ENCODE data around the gene LVRN.

LVRN gene

GRCh38 chr5:116025866-116026265, 63.6 kb downstream of the LVRN start:
- peak; percentile 9 for DNase-seq (ENCODE audit: low read depth)

- peak; percentile 78 for DNase-seq (ENCODE audit: low read depth)
These were observed 69.8 kb downstream of the LVRN start, which contains the start of gene ARL14EPL for GRCh38 chr5:116032094-116032517. TSS of gene ARL14EPL (plus strand) at chr5:116032472. CDS start at chr5:116051466, 18,994 bp downstream.

- DNase-seq (ENCODE audit: low read depth), result no peak
These were observed 70.7 kb downstream of the LVRN start for GRCh38 chr5:116032991-116033390.

GRCh38 chr5:116035123-116035522, 72.8 kb downstream of the LVRN start:
- no peak for DNase-seq (ENCODE audit: low read depth)

- no peak for DNase-seq (ENCODE audit: low read depth)
These were observed 75.1 kb downstream of the LVRN start for GRCh38 chr5:116037236-116037822.

- DNase-seq (ENCODE audit: low read depth), result no peak
These were observed 76.5 kb downstream of the LVRN start for GRCh38 chr5:116038817-116039216.

GRCh38 chr5:116042375-116042774, 80.1 kb downstream of the LVRN start:
- no peak for DNase-seq (ENCODE audit: low read depth)

GRCh38 chr5:116044073-116044472, 81.8 kb downstream of the LVRN start:
- no peak for DNase-seq (ENCODE audit: low read depth)

GRCh38 chr5:116045821-116046220, 83.5 kb downstream of the LVRN start:
- no peak for DNase-seq (ENCODE audit: low read depth)

GRCh38 chr5:116046261-116046660, 84.0 kb downstream of the LVRN start:
- DNase-seq (ENCODE audit: low read depth), result no peak

- DNase-seq (ENCODE audit: low read depth), result peak; percentile 10
These were observed 84.5 kb downstream of the LVRN start for GRCh38 chr5:116046823-116047222.

GRCh38 chr5:116058346-116058936, 96.2 kb downstream of the LVRN start:
- no peak for DNase-seq (ENCODE audit: low read depth)

- no peak for DNase-seq (ENCODE audit: low read depth)
These were observed 100.1 kb downstream of the LVRN start for GRCh38 chr5:116062352-116062751.

- no peak for DNase-seq (ENCODE audit: low read depth)
These were observed 101.7 kb downstream of the LVRN start for GRCh38 chr5:116063950-116064349.

GRCh38 chr5:116068028-116068632, 105.9 kb downstream of the LVRN start:
- peak; percentile 51 for DNase-seq (ENCODE audit: low read depth)

GRCh38 chr5:116071211-116071610, 108.9 kb downstream of the LVRN start:
- no peak for DNase-seq (ENCODE audit: low read depth)

- no peak for DNase-seq (ENCODE audit: low read depth)
These were observed 113.0 kb downstream of the LVRN start for GRCh38 chr5:116075191-116075831.

GRCh38 chr5:116076496-116076895, 114.2 kb downstream of the LVRN start:
- no peak for DNase-seq (ENCODE audit: low read depth)
